Calu3 (cell line): ENCODE results near the gene SYNGR2. TPM values are rescaled to one million over a fixed set of nuclear protein-coding genes. Genes with fewer than 3 reads are reported as not detected.

Experiments
- BruUV-seq: library from RNA; stranded (reverse); fragments of 400-500 nt; replicated peaks from 2 replicates; lab custom pipeline; 2021; lab: Mats Ljungman, UMichigan
- CTCF ChIA-PET: fragments of 300-600 bp; sonication (Branson Sonifier 250); formaldehyde crosslinking; loops from one replicate; lab custom pipeline; 2022; ENCODE audit warnings: antibody characterized with exemption; lab: Charles Lee
- DNase-seq: peaks from one replicate; pipeline ENCODE4 v3.0.0; 2022
- H3K27ac Mint-ChIP-seq: one replicate; pipeline ENCODE4 v1.8.0; 2022; ENCODE audit warnings: mixed read lengths; ENCODE audit not compliant: unreplicated experiment
- H3K27me3 Mint-ChIP-seq: one replicate; pipeline ENCODE4 v1.8.0; 2022; ENCODE audit warnings: mixed read lengths; ENCODE audit not compliant: unreplicated experiment
- H3K36me3 Mint-ChIP-seq: one replicate; pipeline ENCODE4 v1.8.0; 2022; ENCODE audit warnings: mild to moderate bottlenecking, moderate library complexity, mixed read lengths; ENCODE audit not compliant: insufficient read depth, unreplicated experiment
- H3K4me1 Mint-ChIP-seq: one replicate; pipeline ENCODE4 v1.8.0; 2022; ENCODE audit warnings: mild to moderate bottlenecking, low read depth, mixed read lengths; ENCODE audit not compliant: unreplicated experiment
- H3K4me3 Mint-ChIP-seq: one replicate; pipeline ENCODE4 v1.8.0; 2022; ENCODE audit warnings: mild to moderate bottlenecking, low read depth, moderate library complexity, mixed read lengths; ENCODE audit not compliant: unreplicated experiment
- H3K9me3 Mint-ChIP-seq: one replicate; pipeline ENCODE4 v1.8.0; 2022; ENCODE audit warnings: low read depth, mixed read lengths; ENCODE audit not compliant: unreplicated experiment
- intact Hi-C: fragments of 100-400 bp; cut with micrococcal nuclease; formaldehyde crosslinking; loops from one replicate; pipeline ENCODE4 v1.10.0; 2022; ENCODE audit not compliant: unreplicated experiment
- total RNA-seq: library from RNA; stranded (reverse); gene quantifications from 2 replicates; pipeline ENCODE4 v1.2.3, GENCODE V29; 2022
- TF ChIP-seq, protein P1 (sequence below): fragments of 200-600 bp; IDR thresholded peaks from one replicate; pipeline ENCODE4 v1.8.0; 2022; ENCODE audit warnings: antibody characterized with exemption; ENCODE audit not compliant: unreplicated experiment

Gene SYNGR2
- total RNA-seq, 1 experiment from 2014 or later: 204 TPM

DNA sequence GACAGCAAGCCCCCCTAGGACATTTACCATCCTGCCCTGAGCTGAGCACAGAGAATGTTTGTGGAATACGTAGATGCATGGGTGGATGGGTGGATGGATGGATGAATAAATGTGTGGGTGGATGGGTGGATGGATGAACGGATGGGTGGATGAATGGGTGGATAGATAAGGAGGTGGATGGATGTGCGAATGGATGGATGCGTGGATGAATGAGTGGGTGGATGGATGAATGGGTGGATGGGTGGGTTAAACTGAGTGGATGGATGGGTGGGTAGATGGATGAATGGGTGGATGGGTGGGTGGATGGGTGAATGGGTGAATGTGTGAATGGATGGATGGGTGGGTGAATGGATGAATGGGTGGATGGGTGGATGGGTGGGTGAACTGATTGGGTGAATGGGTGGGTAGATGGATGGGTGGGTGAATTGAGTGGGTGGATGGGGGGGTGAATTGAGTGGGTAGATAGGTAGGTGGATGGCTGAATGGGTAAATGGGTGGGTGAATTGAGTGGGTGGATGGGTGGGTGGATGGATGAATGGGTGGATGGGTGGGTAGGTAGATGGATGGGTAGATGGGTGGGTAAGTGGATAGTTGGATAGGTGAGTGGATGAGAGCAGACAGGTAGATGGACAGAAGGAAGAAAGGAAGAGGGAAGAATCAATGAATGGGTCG, 45.0 kb upstream of the SYNGR2 start:
- H3K4me3 Mint-ChIP-seq: no peak overlapping the region
- H3K9me3 Mint-ChIP-seq: no peaks in the 10 kb centered on the region
- CTCF ChIA-PET: no interaction called here

DNA sequence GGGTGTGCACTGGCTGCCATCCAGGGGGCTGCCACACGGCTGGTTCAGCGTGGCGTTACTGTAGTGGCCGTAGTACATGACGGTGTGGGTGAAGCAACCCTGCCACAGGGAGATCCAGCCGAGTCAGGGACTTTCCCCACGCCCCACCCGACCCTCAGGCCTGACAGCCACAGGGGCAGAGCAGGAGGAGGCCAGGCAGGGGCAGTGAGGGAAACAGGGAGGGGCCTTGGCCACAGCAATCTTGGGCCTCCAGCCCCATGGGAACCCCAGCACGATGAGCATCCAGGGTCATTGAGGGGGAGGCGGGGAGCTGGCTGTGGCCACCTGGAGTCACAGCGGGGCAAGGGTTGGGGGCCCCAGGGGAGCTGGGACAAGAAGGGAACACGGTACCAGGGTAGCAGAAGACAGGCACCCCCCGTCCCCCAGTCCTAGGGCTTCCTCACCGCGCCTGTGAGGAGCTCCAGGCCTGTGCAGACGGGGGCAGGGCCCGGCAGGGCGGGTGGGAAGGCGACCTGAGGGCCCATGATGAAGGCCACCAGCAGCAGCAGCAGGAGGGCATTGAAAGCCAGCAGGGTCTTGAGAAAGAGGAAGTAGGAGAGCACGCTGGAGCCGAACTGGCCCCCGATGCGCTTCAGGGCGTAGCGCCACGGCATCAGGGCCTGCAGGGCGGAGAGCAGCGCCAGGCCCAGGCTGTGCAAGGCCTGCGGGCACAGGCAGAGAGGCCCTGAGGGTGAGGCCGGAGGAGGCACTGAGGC, 44.1 kb upstream of the SYNGR2 start:
- no TSS peak for BruUV-seq
- Mint-ChIP-seq H3K4me3 (no peak overlapping the region), H3K4me1 (peaks cover 6% of the 10 kb centered on the region), H3K36me3 (peaks cover 61% of the 10 kb centered on the region), H3K27me3 (no peaks in the 10 kb centered on the region), H3K9me3 (no peaks in the 10 kb centered on the region), H3K27ac (no peak overlapping the region)
- no peak for DNase-seq
- CTCF ChIA-PET: no interaction called here
- TF ChIP-seq, protein P1, sequence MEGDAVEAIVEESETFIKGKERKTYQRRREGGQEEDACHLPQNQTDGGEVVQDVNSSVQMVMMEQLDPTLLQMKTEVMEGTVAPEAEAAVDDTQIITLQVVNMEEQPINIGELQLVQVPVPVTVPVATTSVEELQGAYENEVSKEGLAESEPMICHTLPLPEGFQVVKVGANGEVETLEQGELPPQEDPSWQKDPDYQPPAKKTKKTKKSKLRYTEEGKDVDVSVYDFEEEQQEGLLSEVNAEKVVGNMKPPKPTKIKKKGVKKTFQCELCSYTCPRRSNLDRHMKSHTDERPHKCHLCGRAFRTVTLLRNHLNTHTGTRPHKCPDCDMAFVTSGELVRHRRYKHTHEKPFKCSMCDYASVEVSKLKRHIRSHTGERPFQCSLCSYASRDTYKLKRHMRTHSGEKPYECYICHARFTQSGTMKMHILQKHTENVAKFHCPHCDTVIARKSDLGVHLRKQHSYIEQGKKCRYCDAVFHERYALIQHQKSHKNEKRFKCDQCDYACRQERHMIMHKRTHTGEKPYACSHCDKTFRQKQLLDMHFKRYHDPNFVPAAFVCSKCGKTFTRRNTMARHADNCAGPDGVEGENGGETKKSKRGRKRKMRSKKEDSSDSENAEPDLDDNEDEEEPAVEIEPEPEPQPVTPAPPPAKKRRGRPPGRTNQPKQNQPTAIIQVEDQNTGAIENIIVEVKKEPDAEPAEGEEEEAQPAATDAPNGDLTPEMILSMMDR: no peak
- intact Hi-C loops: no loop called here

More for the DNA sequence above, 45.0 kb upstream of the SYNGR2 start:
- BruUV-seq: no TSS peak
- Mint-ChIP-seq H3K27ac (no peak overlapping the region), H3K36me3 (peaks cover 53% of the 10 kb centered on the region), H3K27me3 (no peaks in the 10 kb centered on the region), H3K4me1 (no peaks in the 10 kb centered on the region)
- TF ChIP-seq, protein P1: no peak
- intact Hi-C loops: no loop called here
- no peak for DNase-seq

DNA sequence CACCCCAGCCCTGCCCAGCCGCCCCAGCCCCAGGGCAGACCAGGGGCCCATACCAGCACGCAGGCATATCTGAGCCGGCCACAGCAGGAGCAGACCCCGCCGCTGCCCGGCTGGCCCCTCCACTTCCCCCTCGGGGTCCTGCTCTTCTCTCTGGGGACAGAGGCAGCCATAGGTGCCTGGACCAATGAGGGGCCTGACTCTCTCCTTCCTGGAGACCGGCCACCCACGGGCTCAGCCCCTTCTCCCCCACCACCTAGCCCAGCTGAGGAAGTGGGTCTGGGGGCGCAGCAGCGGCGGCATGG, 43.6 kb upstream of the SYNGR2 start:
- peaks cover 11% of the 10 kb centered on the region for H3K4me1 Mint-ChIP-seq
- H3K27ac Mint-ChIP-seq: no peak overlapping the region
- intact Hi-C loops: no loop called here
- CTCF ChIA-PET: no interaction called here
- DNase-seq: no peak
- no peak overlapping the region for H3K4me3 Mint-ChIP-seq
- H3K27me3 Mint-ChIP-seq: no peaks in the 10 kb centered on the region
- TF ChIP-seq, protein P1: no peak
- H3K36me3 Mint-ChIP-seq: peaks cover 66% of the 10 kb centered on the region
- BruUV-seq: no TSS peak
- H3K9me3 Mint-ChIP-seq: no peaks in the 10 kb centered on the region

DNA sequence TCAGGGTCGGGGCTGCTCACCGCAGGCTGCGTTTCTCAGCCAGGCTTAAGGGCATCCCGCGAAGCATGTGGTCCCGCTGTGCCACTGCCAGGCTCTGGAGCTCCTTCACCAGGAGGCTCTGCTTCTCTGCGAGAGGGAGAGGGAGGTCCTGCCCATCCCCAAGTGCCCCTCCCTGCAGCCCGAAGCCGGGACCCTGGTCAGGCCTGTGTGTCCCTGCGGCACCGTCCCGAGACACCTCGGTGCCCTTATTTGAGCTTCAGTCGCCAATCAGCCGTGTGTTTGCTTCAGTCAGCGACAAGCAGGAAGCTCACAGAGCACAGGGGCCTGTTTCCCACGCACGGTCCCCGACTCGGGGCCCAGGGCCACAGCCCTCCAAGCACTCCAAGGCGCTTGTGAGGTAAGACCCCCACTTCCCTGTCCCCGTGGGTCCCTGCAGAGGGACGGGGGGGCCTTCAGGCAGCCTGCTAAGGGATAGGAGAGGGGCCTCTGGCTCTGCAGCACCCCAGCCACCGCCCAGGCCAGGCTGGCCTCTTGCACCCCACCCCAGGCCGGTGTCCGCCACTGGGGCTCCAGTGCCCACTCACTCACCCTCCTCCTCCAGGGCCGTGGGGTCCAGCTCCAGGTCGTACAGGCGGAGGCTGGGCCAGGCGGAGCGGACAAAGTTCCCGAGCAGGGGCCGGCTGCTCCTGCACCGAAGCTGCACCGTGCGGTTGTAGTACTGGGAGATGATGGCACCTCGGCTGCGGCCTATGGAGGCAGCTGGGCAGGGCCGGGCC, 43.1 kb upstream of the SYNGR2 start:
- BruUV-seq: no TSS peak
- peaks cover 16% of the 10 kb centered on the region for H3K4me1 Mint-ChIP-seq
- no peak for DNase-seq
- intact Hi-C loops: no loop called here
- H3K36me3 Mint-ChIP-seq: peaks cover 65% of the 10 kb centered on the region
- CTCF ChIA-PET: no interaction called here
- H3K27me3 Mint-ChIP-seq: no peaks in the 10 kb centered on the region
- H3K9me3 Mint-ChIP-seq: no peaks in the 10 kb centered on the region
- TF ChIP-seq, protein P1: no peak
- H3K27ac Mint-ChIP-seq: no peak overlapping the region
- H3K4me3 Mint-ChIP-seq: no peak overlapping the region
